Testis (tissue), 3 donors: Measurements from ENCODE around the gene PRKN. TPM values are rescaled to one million over a fixed set of nuclear protein-coding genes. Genes with fewer than 3 reads are reported as not detected.
A peak's percentile ranks its signal among the peaks of the same experiment; 100 is the strongest.

Experiments
- DNase-seq: peaks from one replicate; pipeline ENCODE4 v3.0.0-alpha.2; 2019
- H3K27ac ChIP-seq, 2 donors: fragments of 200-600 bp; sonication (generic); one replicate each; pipeline ENCODE4 v1.5.1; 2019
- H3K27me3 ChIP-seq: fragments of 200-600 bp; sonication (generic); one replicate; pipeline ENCODE4 v1.5.1; 2019
- H3K36me3 ChIP-seq: fragments of 200-600 bp; sonication (generic); one replicate; pipeline ENCODE4 v1.5.1; 2017; ENCODE audit warnings: low read depth; ENCODE audit errors: missing control alignments
- H3K4me1 ChIP-seq: fragments of 200-600 bp; sonication (generic); one replicate; pipeline ENCODE4 v1.5.1; 2019
- H3K4me3 ChIP-seq, 2 donors: fragments of 200-600 bp; sonication (generic); one replicate each; pipeline ENCODE4 v1.5.1; 2017 to 2019
- H3K9me3 ChIP-seq: fragments of 200-600 bp; sonication (generic); one replicate; pipeline ENCODE4 v1.5.1; 2017
- POLR2A ChIP-seq: fragments of 450-650 bp; IDR thresholded peaks from one replicate; pipeline ENCODE4 v1.6.1; 2017; ENCODE audit warnings: antibody characterized with exemption, mild to moderate bottlenecking, moderate library complexity
- WGBS, 2 donors: methylation state at CpG; one replicate each; pipeline ENCODE4 v1.1.5; 2018; 5-methylcytosine and 5-hydroxymethylcytosine counted together
- intact Hi-C: fragments of 100-400 bp; cut with DNase I; formaldehyde crosslinking; loops from one replicate; pipeline ENCODE4 v1.15.1; 2023; ENCODE audit warnings: low total_unique reads
- polyA plus RNA-seq: library from polyadenylated mRNA; stranded (reverse); fragments of 350-450 nt; fragmentation: Illumina TruSeq; extraction: RNeasy Lipid Tissue Mini Kit (QIAGEN cat#74804); gene quantifications from one replicate; pipeline ENCODE4 v1.2.3, GENCODE V29; 2014; ENCODE audit warnings: low read depth, low replicate concordance; ENCODE audit not compliant: insufficient read depth
- total RNA-seq, 2 donors: library from RNA; depleted of rRNA; stranded (reverse); fragments of >200 nt; gene quantifications; one replicate each; pipeline ENCODE4 v1.2.3, GENCODE V29; 2016
- TF ChIP-seq, protein P1 (sequence below), 3 experiments: fragments of 450-650 bp in 2 of 3; fragments of 200-600 bp in 1 of 3; sonication (generic) in 1 of 3; IDR thresholded peaks; one replicate each; pipeline ENCODE4 v1.5.1; 2016 to 2019; ENCODE audit warnings: antibody characterized with exemption in 3 of 3, mild to moderate bottlenecking in 2 of 3, moderate library complexity in 1 of 3

The PRKN gene
- total and polyA plus RNA-seq, 3 donors from 2014 or later = 19.1 to 34.5 (median 28.8) TPM

DNA sequence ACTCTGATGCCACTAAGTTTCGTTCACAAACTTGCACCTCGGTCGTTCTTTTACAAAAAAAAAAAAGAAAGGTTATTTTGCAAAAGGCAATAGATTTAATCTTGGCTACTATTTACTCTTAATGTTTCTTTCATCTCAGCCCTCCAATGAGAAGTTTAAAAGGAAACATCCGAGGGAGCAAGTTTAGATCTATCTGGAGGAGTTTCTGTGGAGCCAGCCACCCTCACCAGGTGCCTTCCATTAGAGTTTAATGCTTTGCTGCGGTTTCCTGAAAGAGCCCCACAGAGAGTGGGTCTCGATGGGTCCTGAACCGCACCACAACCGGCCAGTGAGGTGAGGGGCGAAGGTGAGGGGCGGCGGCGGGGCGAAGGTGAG is 632 bp downstream of the PRKN start:
- Histone ChIP-seq H3K36me3 (no peaks in the 10 kb centered on the region), H3K9me3 (no peaks in the 10 kb centered on the region), H3K27ac (peak overlapping the region; percentile 90 to 93), H3K27me3 (no peaks in the 10 kb centered on the region), H3K4me3 (peak overlapping the region; percentile 86 to 91), H3K4me1 (peaks cover 22% of the 10 kb centered on the region)
- intact Hi-C loops = no loop called here
- 3% methylated on average over 13 of the region's 13 CpGs for WGBS, 2 donors
- no peak for TF ChIP-seq POLR2A
- peak; percentile 25 for DNase-seq

DNA sequence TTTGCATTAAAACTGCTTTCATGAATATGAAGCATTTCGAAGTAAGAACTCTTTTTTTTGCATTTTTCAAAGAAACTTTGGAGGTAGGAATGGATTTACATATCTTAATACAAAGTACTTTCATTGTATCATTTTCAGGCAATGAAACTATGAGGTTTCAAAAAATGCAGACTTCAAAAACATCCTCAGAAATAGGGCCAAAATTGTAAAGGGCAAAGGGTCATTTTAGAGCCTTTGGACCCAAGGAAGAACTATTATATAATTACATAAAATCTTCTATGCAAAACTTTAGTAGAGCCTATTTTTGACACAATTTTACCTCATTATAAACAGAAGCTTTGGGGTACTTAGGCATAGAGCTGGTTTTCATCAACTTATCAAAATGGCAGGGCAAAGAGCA is 4.9 kb downstream of the PRKN start:
- DNase-seq = no peak
- TF ChIP-seq, protein P1, sequence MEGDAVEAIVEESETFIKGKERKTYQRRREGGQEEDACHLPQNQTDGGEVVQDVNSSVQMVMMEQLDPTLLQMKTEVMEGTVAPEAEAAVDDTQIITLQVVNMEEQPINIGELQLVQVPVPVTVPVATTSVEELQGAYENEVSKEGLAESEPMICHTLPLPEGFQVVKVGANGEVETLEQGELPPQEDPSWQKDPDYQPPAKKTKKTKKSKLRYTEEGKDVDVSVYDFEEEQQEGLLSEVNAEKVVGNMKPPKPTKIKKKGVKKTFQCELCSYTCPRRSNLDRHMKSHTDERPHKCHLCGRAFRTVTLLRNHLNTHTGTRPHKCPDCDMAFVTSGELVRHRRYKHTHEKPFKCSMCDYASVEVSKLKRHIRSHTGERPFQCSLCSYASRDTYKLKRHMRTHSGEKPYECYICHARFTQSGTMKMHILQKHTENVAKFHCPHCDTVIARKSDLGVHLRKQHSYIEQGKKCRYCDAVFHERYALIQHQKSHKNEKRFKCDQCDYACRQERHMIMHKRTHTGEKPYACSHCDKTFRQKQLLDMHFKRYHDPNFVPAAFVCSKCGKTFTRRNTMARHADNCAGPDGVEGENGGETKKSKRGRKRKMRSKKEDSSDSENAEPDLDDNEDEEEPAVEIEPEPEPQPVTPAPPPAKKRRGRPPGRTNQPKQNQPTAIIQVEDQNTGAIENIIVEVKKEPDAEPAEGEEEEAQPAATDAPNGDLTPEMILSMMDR (IDR thresholded peaks at IDR 0.05) = no peak
- TF ChIP-seq POLR2A = no peak
- H3K27me3 ChIP-seq = no peaks in the 10 kb centered on the region
- H3K27ac ChIP-seq = peak overlapping the region; percentile 12 to 93
- H3K9me3 ChIP-seq = no peaks in the 10 kb centered on the region
- 65 to 72% methylated on average over 1 of the region's 1 CpG for WGBS, 2 donors
- no peak overlapping the region for H3K4me3 ChIP-seq
- H3K4me1 ChIP-seq = peaks cover 22% of the 10 kb centered on the region
- intact Hi-C loops = no loop called here
- no peaks in the 10 kb centered on the region for H3K36me3 ChIP-seq

DNA sequence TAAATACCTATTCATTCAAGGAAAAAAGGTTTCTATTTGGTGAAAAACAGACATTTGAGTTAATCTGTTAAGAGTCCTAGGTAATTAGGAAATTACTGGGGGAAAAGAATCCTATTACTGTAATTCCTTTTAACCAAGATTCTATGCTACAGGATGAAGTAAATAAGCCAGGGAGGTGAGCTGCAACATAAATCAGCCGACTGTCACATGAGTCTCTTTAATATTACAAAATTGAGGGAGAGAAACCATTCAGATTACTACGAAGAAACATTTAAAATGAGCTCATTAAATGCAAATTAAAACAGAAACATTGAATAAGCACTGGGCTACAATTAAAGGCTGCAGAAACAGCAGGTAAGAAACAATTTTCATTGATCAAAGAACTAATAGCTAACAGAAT is 5.3 kb downstream of the PRKN start:
- Histone ChIP-seq H3K4me3 (no peak overlapping the region), H3K27ac (peak overlapping the region in 1 of 2 donors; percentile 64), H3K9me3 (no peaks in the 10 kb centered on the region), H3K27me3 (no peaks in the 10 kb centered on the region), H3K36me3 (no peaks in the 10 kb centered on the region), H3K4me1 (peaks cover 22% of the 10 kb centered on the region)
- intact Hi-C loops = no loop called here
- 64 to 85% methylated on average over 2 of the region's 2 CpGs for WGBS, 2 donors
- DNase-seq = no peak
- TF ChIP-seq, protein P1 (IDR thresholded peaks at IDR 0.05) = no peak
- no peak for TF ChIP-seq POLR2A

DNA sequence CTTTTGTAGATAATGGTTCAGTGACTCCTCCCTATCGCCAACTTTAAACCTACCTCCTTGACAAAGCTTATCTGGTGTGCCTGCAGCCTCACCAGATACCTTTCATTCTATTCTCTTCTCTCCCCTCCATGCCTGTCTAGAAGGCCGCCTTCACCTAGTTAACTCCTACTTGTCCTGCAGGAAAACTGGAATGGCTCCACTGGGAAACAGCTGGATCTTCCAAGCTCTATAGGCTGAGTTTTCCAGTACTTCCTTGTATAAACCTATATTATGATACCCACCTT is 6.2 kb downstream of the PRKN start:
- H3K27ac ChIP-seq = peak overlapping the region; percentile 6 to 64
- intact Hi-C loops = no loop called here
- H3K36me3 ChIP-seq = no peaks in the 10 kb centered on the region
- DNase-seq = no peak
- no peak for TF ChIP-seq POLR2A
- TF ChIP-seq, protein P1 (IDR thresholded peaks at IDR 0.05) = no peak
- H3K27me3 ChIP-seq = no peaks in the 10 kb centered on the region
- no peak overlapping the region for H3K4me3 ChIP-seq
- WGBS, 2 donors = 79 to 86% methylated on average over 2 of the region's 2 CpGs
- H3K4me1 ChIP-seq = peaks cover 19% of the 10 kb centered on the region
- no peaks in the 10 kb centered on the region for H3K9me3 ChIP-seq

DNA sequence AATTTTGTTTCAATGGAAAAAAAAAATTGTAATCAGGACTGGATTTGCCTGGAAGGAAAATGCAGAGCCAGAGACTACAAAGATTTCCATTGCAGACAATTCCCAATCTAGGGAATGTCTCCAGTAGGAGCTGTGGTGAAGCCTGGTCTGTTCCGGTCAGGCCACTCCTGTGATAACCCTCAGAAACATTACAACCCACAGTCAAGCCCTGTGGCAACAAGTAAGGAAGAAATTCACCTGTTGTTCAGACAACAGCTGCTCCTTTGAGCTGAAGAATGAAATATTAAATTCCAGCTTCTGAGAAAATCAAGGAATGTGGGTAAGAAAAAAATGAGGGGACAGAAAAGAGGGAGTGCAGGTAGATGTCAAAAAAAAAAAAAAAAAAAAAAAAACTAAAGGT is 8.0 kb downstream of the PRKN start:
- no peak overlapping the region for H3K4me3 ChIP-seq
- TF ChIP-seq, protein P1 (IDR thresholded peaks at IDR 0.05) = no peak
- TF ChIP-seq POLR2A = no peak
- peaks cover 10% of the 10 kb centered on the region for H3K4me1 ChIP-seq
- intact Hi-C loops = no loop called here
- no peaks in the 10 kb centered on the region for H3K9me3 ChIP-seq
- no peaks in the 10 kb centered on the region for H3K36me3 ChIP-seq
- no peaks in the 10 kb centered on the region for H3K27me3 ChIP-seq
- 58 to 72% methylated on average over 1 of the region's 1 CpG for WGBS, 2 donors
- no peak overlapping the region for H3K27ac ChIP-seq
- no peak for DNase-seq
